Panc1 (cell line): Measurements from ENCODE around the gene TDRD1. TPM values are rescaled to one million over a fixed set of nuclear protein-coding genes. Genes with fewer than 3 reads are reported as not detected.

ENCODE experiments used
- ATAC-seq: fragments of 200-7000 bp; cut with Tn5 transposase; 2 replicates; pipeline ENCODE4 v1.9.1; 2020; ENCODE audit warnings: mild to moderate bottlenecking, moderate library complexity
- BruUV-seq: library from RNA; stranded (reverse); fragments of 400-500 nt; replicated peaks from 2 replicates; lab custom pipeline; 2021; lab: Mats Ljungman, UMichigan
- CTCF ChIA-PET: fragments of 300-600 bp; sonication (Branson Sonifier 250); formaldehyde crosslinking; loops from one replicate; lab custom pipeline; 2022; ENCODE audit warnings: antibody characterized with exemption; lab: Charles Lee
- POLR2A ChIA-PET: fragments of 300-600 bp; sonication (Branson Sonifier 250); formaldehyde crosslinking; loops from one replicate; lab custom pipeline; 2022; ENCODE audit warnings: antibody characterized with exemption; lab: Charles Lee
- DNase-seq: peaks from one replicate; pipeline ENCODE4 v3.0.0-alpha.2; 2010; ENCODE audit warnings: low read depth, low spot score
- H3K27ac ChIP-seq: 2 replicates; pipeline ENCODE4 v1.5.1; 2011; ENCODE audit warnings: mild to moderate bottlenecking, low read length, inconsistent platforms
- H3K27me3 ChIP-seq: fragments of 200-500 bp; sonication (Bioruptor generic); 2 replicates; pipeline ENCODE4 v1.6.0; 2014; ENCODE audit warnings: low read length, inconsistent platforms; ENCODE audit not compliant: control insufficient read depth, insufficient read depth
- H3K36me3 ChIP-seq: fragments of 200-500 bp; sonication (Bioruptor generic); 2 replicates; pipeline ENCODE4 v1.5.1; 2014; ENCODE audit warnings: inconsistent platforms, mild to moderate bottlenecking, low read length, moderate library complexity; ENCODE audit not compliant: control insufficient read depth, insufficient read depth
- H3K4me1 ChIP-seq: 2 replicates; pipeline ENCODE4 v1.5.1; 2011; ENCODE audit warnings: inconsistent platforms, mild to moderate bottlenecking, low read length, moderate library complexity; ENCODE audit not compliant: control insufficient read depth, insufficient read depth
- H3K4me3 ChIP-seq, 2 experiments: 2 replicates each; pipeline ENCODE4 v1.5.1; 2011 to 2012; ENCODE audit warnings: low read depth in 2 of 2, low read length in 2 of 2, mild to moderate bottlenecking in 2 of 2, inconsistent platforms in 1 of 2, moderate library complexity in 1 of 2
- H3K9me3 ChIP-seq: fragments of 200-500 bp; sonication (Bioruptor generic); 2 replicates; pipeline ENCODE4 v1.5.1; 2014; ENCODE audit warnings: low read depth, mild to moderate bottlenecking, inconsistent platforms, low read length, moderate library complexity; ENCODE audit not compliant: control insufficient read depth, insufficient read depth
- POLR2AphosphoS5 ChIP-seq: IDR thresholded peaks from 2 replicates; pipeline ENCODE4 v1.6.1; 2012; ENCODE audit warnings: mild to moderate bottlenecking, low read depth, low read length, moderate library complexity
- SIN3A ChIP-seq: IDR thresholded peaks from 2 replicates; pipeline ENCODE4 v1.6.1; 2012; ENCODE audit warnings: low read depth, mild to moderate bottlenecking, low read length, moderate library complexity, borderline replicate concordance; ENCODE audit not compliant: insufficient read depth
- TCF7L2 ChIP-seq: IDR thresholded peaks from 2 replicates; pipeline ENCODE4 v1.6.1; 2011; ENCODE audit warnings: mild to moderate bottlenecking, low read depth, low read length, inconsistent platforms
- in situ Hi-C: cut with HindIII; loops from 2 replicates; pipeline ENCODE4 v1.10.0; 2016; ENCODE audit warnings: low sequenced_read_pairs, low pct_unique_long_range_greater_than_20kb
- intact Hi-C: fragments of 100-400 bp; cut with micrococcal nuclease; formaldehyde crosslinking; loops from one replicate; pipeline ENCODE4 v1.10.0; 2022; ENCODE audit not compliant: unreplicated experiment
- total RNA-seq: library from RNA; stranded (reverse); gene quantifications from one replicate; pipeline ENCODE4 v1.2.1, GENCODE V29; 2021; ENCODE audit not compliant: unreplicated experiment
- TF ChIP-seq, protein P1 (sequence below): fragments of 450-650 bp; IDR thresholded peaks from 2 replicates; pipeline ENCODE4 v1.5.1; 2017; ENCODE audit warnings: mild to moderate bottlenecking
- TF ChIP-seq, protein P2 (sequence below), 2 experiments: IDR thresholded peaks; 2 replicates each; pipeline ENCODE4 v1.6.1; 2011 to 2012; ENCODE audit warnings: low read depth in 2 of 2, control low read depth in 1 of 2, low read length in 1 of 2, mild to moderate bottlenecking in 1 of 2, moderate library complexity in 1 of 2; ENCODE audit not compliant: insufficient read depth in 1 of 2

Gene TDRD1
- total RNA-seq, 1 experiment from 2014 or later: not detected

DNA sequence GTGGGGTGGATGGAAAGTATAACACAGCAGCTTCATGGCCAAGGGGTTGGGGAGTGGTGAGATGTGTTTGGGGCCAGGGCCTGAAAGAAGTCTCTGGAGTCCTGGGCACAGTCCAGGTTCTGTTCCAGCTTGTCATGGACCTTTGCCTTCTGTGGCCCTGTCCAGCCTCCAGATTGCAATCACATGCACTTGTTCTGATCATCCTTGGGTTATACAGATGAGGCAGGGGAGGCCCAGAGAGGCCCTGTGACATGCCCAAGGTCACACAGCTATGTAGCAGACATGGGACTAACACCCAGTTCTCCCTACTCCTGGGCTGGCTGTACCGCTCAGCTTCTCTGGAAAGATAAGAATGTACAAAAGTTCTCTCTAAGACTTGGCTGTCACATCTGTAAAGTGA lies 71.6 kb downstream of the TDRD1 start:
- DNase-seq: no peak
- CTCF ChIA-PET: no interaction called here
- intact Hi-C loops (no loop called here), in situ Hi-C loops (no loop called here)
- POLR2A ChIA-PET: no interaction called here
- ATAC-seq: no peak
- H3K4me3 ChIP-seq: no peak overlapping the region
- TF ChIP-seq, protein P1, sequence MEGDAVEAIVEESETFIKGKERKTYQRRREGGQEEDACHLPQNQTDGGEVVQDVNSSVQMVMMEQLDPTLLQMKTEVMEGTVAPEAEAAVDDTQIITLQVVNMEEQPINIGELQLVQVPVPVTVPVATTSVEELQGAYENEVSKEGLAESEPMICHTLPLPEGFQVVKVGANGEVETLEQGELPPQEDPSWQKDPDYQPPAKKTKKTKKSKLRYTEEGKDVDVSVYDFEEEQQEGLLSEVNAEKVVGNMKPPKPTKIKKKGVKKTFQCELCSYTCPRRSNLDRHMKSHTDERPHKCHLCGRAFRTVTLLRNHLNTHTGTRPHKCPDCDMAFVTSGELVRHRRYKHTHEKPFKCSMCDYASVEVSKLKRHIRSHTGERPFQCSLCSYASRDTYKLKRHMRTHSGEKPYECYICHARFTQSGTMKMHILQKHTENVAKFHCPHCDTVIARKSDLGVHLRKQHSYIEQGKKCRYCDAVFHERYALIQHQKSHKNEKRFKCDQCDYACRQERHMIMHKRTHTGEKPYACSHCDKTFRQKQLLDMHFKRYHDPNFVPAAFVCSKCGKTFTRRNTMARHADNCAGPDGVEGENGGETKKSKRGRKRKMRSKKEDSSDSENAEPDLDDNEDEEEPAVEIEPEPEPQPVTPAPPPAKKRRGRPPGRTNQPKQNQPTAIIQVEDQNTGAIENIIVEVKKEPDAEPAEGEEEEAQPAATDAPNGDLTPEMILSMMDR: no peak
- no peak for TF ChIP-seq TCF7L2
- TF ChIP-seq, protein P2, sequence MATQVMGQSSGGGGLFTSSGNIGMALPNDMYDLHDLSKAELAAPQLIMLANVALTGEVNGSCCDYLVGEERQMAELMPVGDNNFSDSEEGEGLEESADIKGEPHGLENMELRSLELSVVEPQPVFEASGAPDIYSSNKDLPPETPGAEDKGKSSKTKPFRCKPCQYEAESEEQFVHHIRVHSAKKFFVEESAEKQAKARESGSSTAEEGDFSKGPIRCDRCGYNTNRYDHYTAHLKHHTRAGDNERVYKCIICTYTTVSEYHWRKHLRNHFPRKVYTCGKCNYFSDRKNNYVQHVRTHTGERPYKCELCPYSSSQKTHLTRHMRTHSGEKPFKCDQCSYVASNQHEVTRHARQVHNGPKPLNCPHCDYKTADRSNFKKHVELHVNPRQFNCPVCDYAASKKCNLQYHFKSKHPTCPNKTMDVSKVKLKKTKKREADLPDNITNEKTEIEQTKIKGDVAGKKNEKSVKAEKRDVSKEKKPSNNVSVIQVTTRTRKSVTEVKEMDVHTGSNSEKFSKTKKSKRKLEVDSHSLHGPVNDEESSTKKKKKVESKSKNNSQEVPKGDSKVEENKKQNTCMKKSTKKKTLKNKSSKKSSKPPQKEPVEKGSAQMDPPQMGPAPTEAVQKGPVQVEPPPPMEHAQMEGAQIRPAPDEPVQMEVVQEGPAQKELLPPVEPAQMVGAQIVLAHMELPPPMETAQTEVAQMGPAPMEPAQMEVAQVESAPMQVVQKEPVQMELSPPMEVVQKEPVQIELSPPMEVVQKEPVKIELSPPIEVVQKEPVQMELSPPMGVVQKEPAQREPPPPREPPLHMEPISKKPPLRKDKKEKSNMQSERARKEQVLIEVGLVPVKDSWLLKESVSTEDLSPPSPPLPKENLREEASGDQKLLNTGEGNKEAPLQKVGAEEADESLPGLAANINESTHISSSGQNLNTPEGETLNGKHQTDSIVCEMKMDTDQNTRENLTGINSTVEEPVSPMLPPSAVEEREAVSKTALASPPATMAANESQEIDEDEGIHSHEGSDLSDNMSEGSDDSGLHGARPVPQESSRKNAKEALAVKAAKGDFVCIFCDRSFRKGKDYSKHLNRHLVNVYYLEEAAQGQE (IDR thresholded peaks at IDR 0.05; ENCODE audit: insufficient read depth in 1 of 2, low read depth in 2 of 2, low read length in 1 of 2): no peak
- no peak for TF ChIP-seq SIN3A
- TF ChIP-seq POLR2AphosphoS5: no peak
- H3K27ac ChIP-seq: no peak overlapping the region
- H3K36me3 ChIP-seq: no peaks in the 10 kb centered on the region
- no TSS peak for BruUV-seq
- H3K27me3 ChIP-seq: no peaks in the 10 kb centered on the region
- H3K9me3 ChIP-seq: no peaks in the 10 kb centered on the region
- peaks cover under 1% of the 10 kb centered on the region; the same call in 1 of the 2 replicates for H3K4me1 ChIP-seq

DNA sequence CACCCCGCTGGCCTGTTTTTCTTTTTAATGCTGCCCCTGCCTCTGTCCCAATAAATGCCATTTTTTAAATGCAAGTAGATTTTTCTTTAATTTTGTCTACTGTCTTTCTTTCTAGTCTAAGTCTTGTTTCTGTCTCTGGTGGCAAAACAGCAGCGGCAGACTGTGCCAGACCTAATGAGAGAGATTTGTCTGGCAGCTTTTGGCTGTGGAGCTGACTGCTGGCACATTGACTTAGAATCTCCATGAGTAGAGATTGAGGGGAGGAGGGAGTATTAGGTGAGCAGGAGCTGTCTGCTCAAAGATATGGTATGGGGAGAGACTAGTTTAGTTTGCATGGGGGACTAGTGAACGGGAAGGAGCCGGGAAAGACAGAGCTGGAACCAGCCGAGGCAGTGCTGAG lies 72.9 kb downstream of the TDRD1 start:
- Histone ChIP-seq H3K4me1 (no peaks in the 10 kb centered on the region), H3K27me3 (no peaks in the 10 kb centered on the region), H3K9me3 (no peaks in the 10 kb centered on the region), H3K36me3 (no peaks in the 10 kb centered on the region), H3K27ac (no peak overlapping the region), H3K4me3 (no peak overlapping the region)
- intact Hi-C loops: no loop called here
- ChIA-PET POLR2A (no interaction called here), CTCF (no interaction called here)
- no TSS peak for BruUV-seq
- in situ Hi-C loops: no loop called here
- no peak for DNase-seq
- ATAC-seq: peak; percentile 49; the same call in 1 of the 2 replicates
- TF ChIP-seq POLR2AphosphoS5: no peak
- TF ChIP-seq, protein P2 (IDR thresholded peaks at IDR 0.05; ENCODE audit: insufficient read depth in 1 of 2, low read depth in 2 of 2, low read length in 1 of 2): no peak
- TF ChIP-seq, protein P1: no peak
- no peak for TF ChIP-seq SIN3A
- TF ChIP-seq TCF7L2: no peak
